ENCODE data around the gene RPL35A.

GRCh38 chr3:197956626-197956988, 6.6 kb downstream of the RPL35A start:
- TF ChIP-seq EZH2phosphoT487 (IDR thresholded peaks at IDR 0.05; ENCODE audit: insufficient read depth, low read depth) (no peak), EZH2 (IDR thresholded peaks at IDR 0.05; ENCODE audit: insufficient read depth, poor library complexity, severe bottlenecking) (no peak)

Data from GM23248 (cell line).